Measurements from ENCODE around the gene REEP1. TPM values are rescaled to one million over a fixed set of nuclear protein-coding genes. Genes with fewer than 3 reads are reported as not detected.

The REEP1 gene
- total RNA-seq, 2 experiments from 2014 or later = not detected

GRCh38 chr2:86371527-86371926 lies 34.1 kb upstream of the REEP1 start:
- Histone ChIP-seq H3K36me3 (ENCODE audit: insufficient read depth, low read length) (no peaks in the 10 kb centered on the region), H3K27ac (ENCODE audit: low read depth, low read length, poor library complexity, severe bottlenecking) (no peak overlapping the region), H4K20me1 (ENCODE audit: insufficient read depth, low read length) (no peaks in the 10 kb centered on the region), H3K9me2 (ENCODE audit: insufficient read depth, low read length) (no peaks in the 10 kb centered on the region), H2AFZ (ENCODE audit: low read length) (no peak overlapping the region), H3K4me1 (ENCODE audit: insufficient read depth, low read length, poor library complexity, severe bottlenecking) (no peaks in the 10 kb centered on the region), H3K79me2 (ENCODE audit: insufficient read depth, low read depth, low read length) (no peaks in the 10 kb centered on the region), H3K4me3 (ENCODE audit: low read depth, low read length, poor library complexity, severe bottlenecking) (no peak overlapping the region), H3K9me3 (ENCODE audit: low read length) (no peaks in the 10 kb centered on the region), H3K4me2 (ENCODE audit: low read length) (no peak overlapping the region)
- TF ChIP-seq EZH2phosphoT487 (IDR thresholded peaks at IDR 0.05; ENCODE audit: borderline replicate concordance, low read depth, low read length) = no peak
- DNase-seq (ENCODE audit: low spot score) = no peak
- intact Hi-C loops (cut with micrococcal nuclease; ENCODE audit: unreplicated experiment) = loop anchor here (2.0 kb wide), 1 partner anchor 151 kb away; no protein-coding TSS in a partner anchor
- BruUV-seq (replicated peaks) = no TSS peak
- CTCF ChIA-PET (ENCODE audit: unreplicated experiment) = no interaction called here
- POLR2A ChIA-PET = no interaction called here

- Histone ChIP-seq H3K27ac (ENCODE audit: low read depth, low read length, poor library complexity, severe bottlenecking) (no peak overlapping the region), H3K4me3 (ENCODE audit: low read depth, low read length, poor library complexity, severe bottlenecking) (no peak overlapping the region), H3K9me2 (ENCODE audit: insufficient read depth, low read length) (no peaks in the 10 kb centered on the region), H3K36me3 (ENCODE audit: insufficient read depth, low read length) (no peaks in the 10 kb centered on the region), H3K4me2 (ENCODE audit: low read length) (no peak overlapping the region), H2AFZ (ENCODE audit: low read length) (no peak overlapping the region), H3K9me3 (ENCODE audit: low read length) (no peaks in the 10 kb centered on the region), H3K4me1 (ENCODE audit: insufficient read depth, low read length, poor library complexity, severe bottlenecking) (no peaks in the 10 kb centered on the region), H4K20me1 (ENCODE audit: insufficient read depth, low read length) (no peaks in the 10 kb centered on the region), H3K79me2 (ENCODE audit: insufficient read depth, low read depth, low read length) (no peaks in the 10 kb centered on the region)
- BruUV-seq (replicated peaks) = no TSS peak
- no peak for DNase-seq (ENCODE audit: low spot score)
- ChIA-PET POLR2A (interaction anchor here (0.5 to 1.4 kb wide), 2 partner anchors 175 to 334 kb away, joined by 3 to 4 read pairs; partner anchors contain the start of gene IMMT), CTCF (ENCODE audit: unreplicated experiment) (no interaction called here)
- intact Hi-C loops (cut with micrococcal nuclease; ENCODE audit: unreplicated experiment) = loop anchor here (2.0 kb wide), 1 partner anchor 150 kb away; no protein-coding TSS in a partner anchor
- no peak for TF ChIP-seq CTCF (conservative IDR thresholded peaks at IDR 0.05; ENCODE audit: low read length)
- TF ChIP-seq EZH2phosphoT487 (IDR thresholded peaks at IDR 0.05; ENCODE audit: borderline replicate concordance, low read depth, low read length) = no peak
Measured at GRCh38 chr2:86370579-86370978, 33.2 kb upstream of the REEP1 start.

DNA sequence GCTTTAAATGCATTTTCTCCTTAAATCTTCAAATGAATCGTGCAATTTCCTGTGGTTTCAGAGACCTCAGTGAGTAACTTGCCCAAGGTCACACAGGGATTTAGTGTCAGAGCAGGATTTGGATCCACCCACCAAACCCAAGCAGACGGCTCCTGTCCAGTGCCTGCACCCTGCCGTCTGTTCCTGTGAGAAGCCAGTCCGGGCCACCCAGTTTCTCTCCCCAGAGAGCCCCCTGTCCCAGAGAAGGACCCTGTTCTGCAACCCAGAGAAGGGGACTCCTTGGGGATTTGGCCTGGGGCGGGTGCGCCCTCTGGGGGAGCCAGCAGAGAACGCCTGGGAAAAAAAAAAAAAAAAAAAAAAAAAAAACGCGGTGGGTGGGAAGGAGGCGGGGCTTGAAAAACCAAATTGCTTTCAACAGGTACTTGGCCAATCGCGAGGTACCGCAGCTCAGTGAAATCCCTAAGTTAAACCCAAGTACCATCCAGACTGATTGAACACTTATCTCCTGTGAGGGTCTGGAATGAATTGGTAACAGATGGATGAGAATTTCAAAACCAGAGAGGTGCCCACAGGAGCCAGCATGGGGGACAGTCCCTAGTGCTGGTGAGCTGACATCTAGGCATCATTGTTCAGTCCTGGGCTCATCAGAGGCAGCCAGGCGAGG lies 30.9 kb upstream of the REEP1 start:
- Histone ChIP-seq H3K36me3 (ENCODE audit: insufficient read depth, low read length) (no peaks in the 10 kb centered on the region), H4K20me1 (ENCODE audit: insufficient read depth, low read length) (no peaks in the 10 kb centered on the region), H3K27ac (ENCODE audit: low read depth, low read length, poor library complexity, severe bottlenecking) (no peak overlapping the region), H3K9me3 (ENCODE audit: low read length) (no peaks in the 10 kb centered on the region), H3K4me2 (ENCODE audit: low read length) (peak overlapping the region; percentile 28; the same call in 1 of the 2 replicates), H2AFZ (ENCODE audit: low read length) (no peak overlapping the region), H3K4me3 (ENCODE audit: low read depth, low read length, poor library complexity, severe bottlenecking) (no peak overlapping the region), H3K4me1 (ENCODE audit: insufficient read depth, low read length, poor library complexity, severe bottlenecking) (no peaks in the 10 kb centered on the region), H3K9me2 (ENCODE audit: insufficient read depth, low read length) (no peaks in the 10 kb centered on the region), H3K79me2 (ENCODE audit: insufficient read depth, low read depth, low read length) (no peaks in the 10 kb centered on the region)
- ChIA-PET POLR2A (no interaction called here), CTCF (ENCODE audit: unreplicated experiment) (interaction anchor here (0.9 kb wide), 1 partner anchor 14 kb away, joined by 3 read pairs; no protein-coding TSS in a partner anchor)
- intact Hi-C loops (cut with micrococcal nuclease; ENCODE audit: unreplicated experiment) = loop anchor here (5.0 kb wide), 1 partner anchor 126 kb away; no protein-coding TSS in a partner anchor
- TF ChIP-seq EZH2phosphoT487 (IDR thresholded peaks at IDR 0.05; ENCODE audit: borderline replicate concordance, low read depth, low read length) (no peak), CTCF (conservative IDR thresholded peaks at IDR 0.05; ENCODE audit: low read length) (peak; percentile 80)
- BruUV-seq (replicated peaks) = no TSS peak
- peak; percentile 65 for DNase-seq (ENCODE audit: low spot score)
